ENCODE data around the gene SLC12A7. TPM values are rescaled to one million over a fixed set of nuclear protein-coding genes. Genes with fewer than 3 reads are reported as not detected.

The SLC12A7 gene
- total RNA-seq, 1 experiment from 2014 or later: 6.3 TPM

- DNase-seq (ENCODE audit: unreplicated experiment): no peak
- H3K36me3 Mint-ChIP-seq (ENCODE audit: insufficient read depth, unreplicated experiment): no peaks in the 10 kb centered on the region
- H3K27me3 Mint-ChIP-seq (ENCODE audit: insufficient read depth, unreplicated experiment): no peaks in the 10 kb centered on the region
- intact Hi-C loops (cut with micrococcal nuclease): no loop called here
- TF ChIP-seq CTCF (IDR thresholded peaks at IDR 0.05; ENCODE audit: unreplicated experiment): no peak
- H3K27ac Mint-ChIP-seq (ENCODE audit: low read depth, unreplicated experiment): no peak overlapping the region
- no peaks in the 10 kb centered on the region for H3K4me1 Mint-ChIP-seq (ENCODE audit: insufficient read depth, unreplicated experiment)
- peaks cover 31% of the 10 kb centered on the region for H3K9me3 Mint-ChIP-seq (ENCODE audit: unreplicated experiment)
- ChIA-PET CTCF (no interaction called here), POLR2A (no interaction called here)
- no peak overlapping the region for H3K4me3 Mint-ChIP-seq (ENCODE audit: unreplicated experiment)
- BruUV-seq (replicated peaks): no TSS peak
These were observed 74.0 kb downstream of the SLC12A7 start for GRCh38 chr5:1037671-1038416.

- Mint-ChIP-seq H3K36me3 (ENCODE audit: insufficient read depth, unreplicated experiment) (no peaks in the 10 kb centered on the region), H3K4me3 (ENCODE audit: unreplicated experiment) (no peak overlapping the region), H3K27me3 (ENCODE audit: insufficient read depth, unreplicated experiment) (no peaks in the 10 kb centered on the region), H3K9me3 (ENCODE audit: unreplicated experiment) (peaks cover 25% of the 10 kb centered on the region), H3K4me1 (ENCODE audit: insufficient read depth, unreplicated experiment) (no peaks in the 10 kb centered on the region), H3K27ac (ENCODE audit: low read depth, unreplicated experiment) (no peak overlapping the region)
- DNase-seq (ENCODE audit: unreplicated experiment): no peak
- intact Hi-C loops (cut with micrococcal nuclease): no loop called here
- CTCF ChIA-PET: no interaction called here
- no TSS peak for BruUV-seq (replicated peaks)
- TF ChIP-seq CTCF (IDR thresholded peaks at IDR 0.05; ENCODE audit: unreplicated experiment): no peak
- POLR2A ChIA-PET: interaction anchor here (0.6 kb wide), 1 partner anchor 20 kb away, joined by 3 read pairs; no protein-coding TSS in a partner anchor
These were observed 74.7 kb downstream of the SLC12A7 start for GRCh38 chr5:1037123-1037670.

GRCh38 chr5:1036504-1037122 lies 75.2 kb downstream of the SLC12A7 start:
- POLR2A ChIA-PET: interaction anchor here (0.6 kb wide), 1 partner anchor 21 kb away, joined by 3 read pairs; no protein-coding TSS in a partner anchor
- Mint-ChIP-seq H3K9me3 (ENCODE audit: unreplicated experiment) (peaks cover 19% of the 10 kb centered on the region), H3K4me3 (ENCODE audit: unreplicated experiment) (no peak overlapping the region), H3K36me3 (ENCODE audit: insufficient read depth, unreplicated experiment) (no peaks in the 10 kb centered on the region), H3K27me3 (ENCODE audit: insufficient read depth, unreplicated experiment) (no peaks in the 10 kb centered on the region), H3K27ac (ENCODE audit: low read depth, unreplicated experiment) (no peak overlapping the region), H3K4me1 (ENCODE audit: insufficient read depth, unreplicated experiment) (no peaks in the 10 kb centered on the region)
- intact Hi-C loops (cut with micrococcal nuclease): no loop called here
- DNase-seq (ENCODE audit: unreplicated experiment): no peak
- no TSS peak for BruUV-seq (replicated peaks)
- TF ChIP-seq CTCF (IDR thresholded peaks at IDR 0.05; ENCODE audit: unreplicated experiment): no peak
- CTCF ChIA-PET: no interaction called here

All from MCF 10A (cell line).